Peyer's patch (tissue), 4 donors: ENCODE data around the gene MLPH.

Source experiments
- CTCF ChIP-seq, 6 experiments: fragments of 450-650 bp in 4 of 6; fragments of 200-600 bp in 2 of 6; sonication (generic) in 1 of 6; IDR thresholded peaks; one replicate each; pipeline ENCODE4 v1.5.1; 2017 to 2019; ENCODE audit warnings: antibody characterized with exemption in 6 of 6, mild to moderate bottlenecking in 3 of 6, moderate library complexity in 1 of 6
- POLR2A ChIP-seq, 2 donors: fragments of 450-650 bp; IDR thresholded peaks; one replicate each; pipeline ENCODE4 v1.5.1; 2017; ENCODE audit warnings: antibody characterized with exemption in 2 of 2, mild to moderate bottlenecking in 2 of 2, moderate library complexity in 2 of 2

DNA sequence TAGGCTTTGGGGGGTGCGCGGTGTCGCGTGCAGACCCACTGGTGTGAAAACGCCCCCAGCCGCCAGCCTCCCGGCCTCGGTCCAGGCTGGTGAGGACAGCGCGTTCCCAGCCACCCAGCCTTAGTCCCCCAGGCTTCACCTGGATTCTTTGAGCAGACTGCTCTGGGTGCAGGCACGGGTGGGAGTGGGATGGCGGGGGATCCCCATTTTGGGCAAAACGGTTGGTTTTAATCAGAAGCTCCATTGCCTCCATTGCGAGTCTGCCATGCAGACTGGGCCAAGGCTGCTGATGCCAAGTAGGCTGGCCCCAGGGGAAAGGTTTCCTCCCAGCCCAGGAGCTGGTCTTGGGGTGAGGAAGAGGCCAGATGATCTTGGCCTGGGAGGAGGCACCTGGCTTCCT lies 445 bp downstream of the MLPH start:
- TF ChIP-seq CTCF (IDR thresholded peaks at IDR 0.05) (no peak), POLR2A (IDR thresholded peaks at IDR 0.05) (no peak)
